A673 (cell line): ENCODE results near the gene TTLL8. TPM values are rescaled to one million over a fixed set of nuclear protein-coding genes. Genes with fewer than 3 reads are reported as not detected.

Experiments
- BruUV-seq: library from RNA; stranded (reverse); fragments of 400-500 nt; replicated peaks from 2 replicates; lab custom pipeline; 2021; lab: Mats Ljungman, UMichigan
- CTCF ChIA-PET: fragments of 300-600 bp; sonication (Branson Sonifier 250); formaldehyde crosslinking; loops from one replicate; lab custom pipeline; 2022; ENCODE audit warnings: antibody characterized with exemption; lab: Charles Lee
- POLR2A ChIA-PET: fragments of 300-600 bp; sonication (Branson Sonifier 250); formaldehyde crosslinking; loops from one replicate; lab custom pipeline; 2022; ENCODE audit warnings: antibody characterized with exemption; ENCODE audit not compliant: low non-redundant PET; lab: Charles Lee
- DNase-seq: peaks from one replicate; pipeline ENCODE4 v3.0.0-alpha.2; 2015; ENCODE audit warnings: low spot score
- H3K27ac ChIP-seq: fragments of 200-600 bp; sonication (generic); 2 replicates; pipeline ENCODE4 v1.5.1; 2016; ENCODE audit warnings: mixed run types, low read depth, mild to moderate bottlenecking, mixed read lengths, antibody characterized with exemption, low read length; ENCODE audit not compliant: poor library complexity, severe bottlenecking
- H3K27me3 ChIP-seq: fragments of 200-600 bp; sonication (generic); replicated peaks from 2 replicates; pipeline ENCODE4 v1.6.1; 2017; ENCODE audit warnings: mixed run types, low read depth, mild to moderate bottlenecking, mixed read lengths, antibody characterized with exemption, low read length; ENCODE audit not compliant: insufficient read depth, poor library complexity
- H3K36me3 ChIP-seq: fragments of 200-600 bp; sonication (generic); 2 replicates; pipeline ENCODE4 v1.6.1; 2016; ENCODE audit warnings: mixed run types, mild to moderate bottlenecking, mixed read lengths, antibody characterized with exemption, low read length; ENCODE audit not compliant: insufficient read depth, poor library complexity, severe bottlenecking
- H3K4me1 ChIP-seq: fragments of 200-600 bp; sonication (generic); 2 replicates; pipeline ENCODE4 v1.6.1; 2017; ENCODE audit warnings: mixed run types, mild to moderate bottlenecking, mixed read lengths, antibody characterized with exemption, low read length; ENCODE audit not compliant: insufficient read depth, poor library complexity, severe bottlenecking
- H3K4me3 ChIP-seq: fragments of 200-600 bp; sonication (generic); 2 replicates; pipeline ENCODE4 v1.5.1; 2016; ENCODE audit warnings: low read depth, mixed run types, mild to moderate bottlenecking, mixed read lengths, low read length; ENCODE audit not compliant: poor library complexity, severe bottlenecking
- H3K9me3 ChIP-seq: fragments of 200-600 bp; sonication (generic); 2 replicates; pipeline ENCODE4 v1.6.1; 2016; ENCODE audit warnings: mixed run types, low read depth, mild to moderate bottlenecking, mixed read lengths, antibody characterized with exemption, low read length; ENCODE audit not compliant: poor library complexity, severe bottlenecking
- EZH2 ChIP-seq: fragments of 200-600 bp; sonication (generic); IDR thresholded peaks from 2 replicates; pipeline ENCODE4 v1.6.1; 2017; ENCODE audit warnings: borderline replicate concordance, low read depth, mild to moderate bottlenecking, mixed read lengths, antibody characterized with exemption, low read length; ENCODE audit not compliant: poor library complexity, severe bottlenecking
- intact Hi-C: fragments of 100-400 bp; cut with micrococcal nuclease; formaldehyde crosslinking; loops from one replicate; pipeline ENCODE4 v1.10.0; 2022; ENCODE audit not compliant: unreplicated experiment
- total RNA-seq: library from RNA; stranded (reverse); gene quantifications from 2 replicates; pipeline ENCODE4 v1.2.3, GENCODE V29; 2021
- TF ChIP-seq, protein P1 (sequence below): fragments of 300-800, 200-600 bp; sonication (generic); conservative IDR thresholded peaks from 2 replicates; pipeline ENCODE4 v1.5.1; 2017; ENCODE audit warnings: low read depth, mild to moderate bottlenecking, antibody characterized with exemption, low read length, moderate library complexity, mixed read lengths

TTLL8 gene
- total RNA-seq, 1 experiment from 2014 or later: not detected

DNA sequence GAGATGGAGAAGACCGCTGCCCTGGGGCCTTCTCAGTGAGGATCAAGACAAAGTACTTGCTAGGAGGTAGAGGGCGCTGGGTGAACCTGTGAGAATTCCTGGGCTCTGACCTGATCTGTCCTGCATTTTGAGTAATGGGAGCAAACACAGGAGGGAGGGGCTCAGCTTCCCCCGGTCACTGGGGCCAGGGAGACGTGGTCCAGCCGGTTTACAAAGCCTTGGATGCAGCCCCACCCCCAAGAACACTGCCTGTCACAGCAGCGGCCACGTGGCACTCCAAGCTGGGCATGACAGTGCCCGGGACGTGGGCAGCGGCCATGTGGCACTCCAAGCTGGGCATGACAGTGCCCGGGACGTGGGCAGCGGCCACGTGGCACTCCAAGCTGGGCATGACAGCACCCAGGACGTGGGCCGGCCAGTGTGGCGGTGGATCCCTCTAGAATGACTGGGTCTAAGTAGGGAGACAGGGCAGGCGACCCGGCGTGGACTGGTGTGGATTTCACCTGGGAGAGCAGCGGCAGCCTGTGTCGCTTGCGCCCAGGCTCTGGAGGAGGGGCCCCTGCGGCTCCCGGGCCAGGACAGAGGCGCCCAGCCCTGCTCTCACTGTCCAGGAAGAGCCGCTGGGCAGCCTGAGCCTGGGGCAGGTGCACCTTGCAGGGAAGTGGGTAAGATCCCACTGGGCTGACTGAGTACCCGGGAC is 2.5 kb upstream of the TTLL8 start:
- Histone ChIP-seq H3K4me1 (peaks cover 11% of the 10 kb centered on the region), H3K9me3 (no peaks in the 10 kb centered on the region), H3K27ac (no peak overlapping the region), H3K36me3 (no peaks in the 10 kb centered on the region), H3K27me3 (peaks cover 20% of the 10 kb centered on the region), H3K4me3 (no peak overlapping the region)
- TF ChIP-seq, protein P1, sequence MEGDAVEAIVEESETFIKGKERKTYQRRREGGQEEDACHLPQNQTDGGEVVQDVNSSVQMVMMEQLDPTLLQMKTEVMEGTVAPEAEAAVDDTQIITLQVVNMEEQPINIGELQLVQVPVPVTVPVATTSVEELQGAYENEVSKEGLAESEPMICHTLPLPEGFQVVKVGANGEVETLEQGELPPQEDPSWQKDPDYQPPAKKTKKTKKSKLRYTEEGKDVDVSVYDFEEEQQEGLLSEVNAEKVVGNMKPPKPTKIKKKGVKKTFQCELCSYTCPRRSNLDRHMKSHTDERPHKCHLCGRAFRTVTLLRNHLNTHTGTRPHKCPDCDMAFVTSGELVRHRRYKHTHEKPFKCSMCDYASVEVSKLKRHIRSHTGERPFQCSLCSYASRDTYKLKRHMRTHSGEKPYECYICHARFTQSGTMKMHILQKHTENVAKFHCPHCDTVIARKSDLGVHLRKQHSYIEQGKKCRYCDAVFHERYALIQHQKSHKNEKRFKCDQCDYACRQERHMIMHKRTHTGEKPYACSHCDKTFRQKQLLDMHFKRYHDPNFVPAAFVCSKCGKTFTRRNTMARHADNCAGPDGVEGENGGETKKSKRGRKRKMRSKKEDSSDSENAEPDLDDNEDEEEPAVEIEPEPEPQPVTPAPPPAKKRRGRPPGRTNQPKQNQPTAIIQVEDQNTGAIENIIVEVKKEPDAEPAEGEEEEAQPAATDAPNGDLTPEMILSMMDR: no peak
- no peak for TF ChIP-seq EZH2
- no peak for DNase-seq
- ChIA-PET POLR2A (no interaction called here), CTCF (no interaction called here)
- no TSS peak for BruUV-seq
- intact Hi-C loops: no loop called here

DNA sequence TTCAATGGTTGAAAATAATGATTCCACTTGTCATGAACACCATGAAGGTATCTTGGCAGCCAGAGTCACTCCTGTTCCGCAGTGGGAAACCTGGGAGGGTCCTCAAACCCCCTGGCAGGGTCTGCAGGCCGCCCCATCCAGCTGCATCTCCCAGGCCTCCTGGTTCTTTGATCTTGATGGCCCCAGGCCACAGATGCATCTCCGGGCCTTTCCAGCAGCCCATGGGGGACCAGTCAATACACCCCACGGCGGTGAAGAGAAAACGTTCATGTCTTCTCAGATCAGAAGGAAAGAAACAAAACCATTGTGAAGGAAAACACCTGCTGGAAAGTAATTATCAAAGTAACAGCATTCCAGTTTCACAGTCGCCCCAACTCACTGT is 1.8 kb upstream of the TTLL8 start:
- Histone ChIP-seq H3K36me3 (no peaks in the 10 kb centered on the region), H3K4me1 (peaks cover 11% of the 10 kb centered on the region), H3K4me3 (no peak overlapping the region), H3K27me3 (peaks cover 16% of the 10 kb centered on the region), H3K9me3 (no peaks in the 10 kb centered on the region), H3K27ac (no peak overlapping the region)
- CTCF ChIA-PET: interaction anchor here (1.1 kb wide), 1 partner anchor 30 kb away, joined by 3 read pairs; no protein-coding TSS in a partner anchor
- no TSS peak for BruUV-seq
- TF ChIP-seq EZH2: no peak
- TF ChIP-seq, protein P1: no peak
- DNase-seq: no peak
- intact Hi-C loops: no loop called here
- POLR2A ChIA-PET: no interaction called here

DNA sequence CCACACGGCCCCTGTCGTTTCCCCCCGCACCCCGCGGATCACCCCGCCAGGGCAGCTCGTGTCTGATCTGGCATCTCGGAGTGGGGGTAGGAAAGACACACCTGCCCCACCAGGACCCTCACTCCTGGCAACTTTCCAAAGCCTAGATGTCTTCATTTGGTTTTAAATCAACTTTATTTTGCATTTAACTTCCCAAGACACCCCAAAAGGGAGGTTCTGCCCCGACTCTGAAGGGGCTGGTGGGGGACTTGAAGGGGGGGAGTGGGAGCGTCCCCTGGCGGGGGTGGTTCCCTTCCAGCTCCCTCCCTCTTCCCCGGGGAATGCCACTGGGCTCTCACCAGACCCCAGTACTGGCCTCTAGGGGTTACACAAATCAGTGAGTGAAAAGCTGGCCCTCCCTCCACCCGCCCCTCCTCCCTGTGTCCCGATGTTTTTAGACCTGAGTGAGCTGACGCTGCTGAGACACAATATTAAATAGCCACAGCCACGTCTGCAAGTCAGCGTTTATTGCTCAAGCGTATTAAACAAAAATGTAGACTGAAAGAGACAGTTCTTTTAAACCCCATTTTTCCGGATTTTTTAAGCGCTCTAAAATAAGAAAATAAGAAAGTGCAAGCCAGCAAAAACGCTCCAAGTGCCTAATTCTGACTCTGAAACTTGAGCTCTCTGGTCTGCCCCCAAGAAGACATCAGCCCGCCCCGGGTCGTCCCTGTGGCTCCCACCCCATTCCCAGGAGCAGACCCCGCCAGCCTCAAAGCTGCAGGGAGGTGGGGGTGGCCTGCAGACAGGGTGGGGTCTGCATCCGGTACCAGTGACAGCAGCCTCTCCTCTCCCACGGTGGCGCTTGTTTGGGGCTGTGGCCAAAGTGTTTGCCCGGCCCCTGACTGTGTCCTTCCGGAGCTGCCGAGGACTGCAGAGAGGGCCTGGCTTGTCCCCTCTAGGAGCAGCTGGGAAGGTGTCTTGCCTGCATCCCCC is 1.1 kb upstream of the TTLL8 start:
- Histone ChIP-seq H3K27me3 (peaks cover 16% of the 10 kb centered on the region), H3K9me3 (no peaks in the 10 kb centered on the region), H3K4me1 (peaks cover 11% of the 10 kb centered on the region), H3K4me3 (peak overlapping the region; percentile 8), H3K27ac (no peak overlapping the region), H3K36me3 (no peaks in the 10 kb centered on the region)
- BruUV-seq: no TSS peak
- TF ChIP-seq, protein P1: 0 out of 2 replicates have a peak, but pooled peaks have one; percentile 19
- TF ChIP-seq EZH2: no peak
- intact Hi-C loops: no loop called here
- peak; percentile 53 for DNase-seq
- ChIA-PET POLR2A (no interaction called here), CTCF (interaction anchor here (1.1 kb wide), 1 partner anchor 29 kb away, joined by 3 read pairs; no protein-coding TSS in a partner anchor)
